ENCODE data around the gene MYLK4.

Gene MYLK4

GRCh38 chr6:2758980-2759379, 8.3 kb upstream of the MYLK4 start:
- no peak for FAIRE-seq
- DNase-seq (ENCODE audit: insufficient read length, low spot score), result no peak

- FAIRE-seq, result no peak
Observed at GRCh38 chr6:2756687-2757224, 6.0 kb upstream of the MYLK4 start.

GRCh38 chr6:2756241-2756640, 5.5 kb upstream of the MYLK4 start:
- FAIRE-seq (no peak), DNase-seq (ENCODE audit: insufficient read length, low spot score) (no peak)

More at GRCh38 chr6:2756687-2757224, 6.0 kb upstream of the MYLK4 start:
- DNase-seq (ENCODE audit: insufficient read length, low spot score), result no peak

- FAIRE-seq (no peak), DNase-seq (ENCODE audit: insufficient read length, low spot score) (no peak)
Observed at GRCh38 chr6:2755456-2755855, 4.7 kb upstream of the MYLK4 start.

GRCh38 chr6:2754911-2755310, 4.2 kb upstream of the MYLK4 start:
- FAIRE-seq, result no peak

GRCh38 chr6:2754393-2754792, 3.7 kb upstream of the MYLK4 start:
- DNase-seq (ENCODE audit: insufficient read length, low spot score), result no peak
- no peak for FAIRE-seq

More at GRCh38 chr6:2754911-2755310, 4.2 kb upstream of the MYLK4 start:
- DNase-seq (ENCODE audit: insufficient read length, low spot score), result no peak

- no peak for DNase-seq (ENCODE audit: insufficient read length, low spot score)
- no peak for FAIRE-seq
Observed at GRCh38 chr6:2753743-2754142, 3.0 kb upstream of the MYLK4 start.

- DNase-seq (ENCODE audit: insufficient read length, low spot score) (no peak), FAIRE-seq (no peak)
Observed at GRCh38 chr6:2753110-2753489, 2.4 kb upstream of the MYLK4 start.

GRCh38 chr6:2752477-2753109, 1.9 kb upstream of the MYLK4 start:
- FAIRE-seq, result no peak
- no peak for DNase-seq (ENCODE audit: insufficient read length, low spot score)

- DNase-seq (ENCODE audit: insufficient read length, low spot score) (no peak), FAIRE-seq (no peak)
Observed at GRCh38 chr6:2751871-2752270, 1.1 kb upstream of the MYLK4 start.

GRCh38 chr6:2749969-2750600, 637 bp downstream of the MYLK4 start:
- FAIRE-seq (no peak), DNase-seq (ENCODE audit: insufficient read length, low spot score) (no peak)

- DNase-seq (ENCODE audit: insufficient read length, low spot score) (no peak), FAIRE-seq (no peak)
Observed at GRCh38 chr6:2748183-2748582, 2.5 kb downstream of the MYLK4 start.

GRCh38 chr6:2746557-2747061, 4.1 kb downstream of the MYLK4 start:
- FAIRE-seq (no peak), DNase-seq (ENCODE audit: insufficient read length, low spot score) (no peak)

GRCh38 chr6:2745246-2745645, 5.5 kb downstream of the MYLK4 start:
- DNase-seq (ENCODE audit: insufficient read length, low spot score), result no peak
- FAIRE-seq, result no peak

- no peak for FAIRE-seq
- DNase-seq (ENCODE audit: insufficient read length, low spot score), result no peak
Observed at GRCh38 chr6:2744778-2745177, 5.9 kb downstream of the MYLK4 start.

- DNase-seq (ENCODE audit: insufficient read length, low spot score) (no peak), FAIRE-seq (no peak)
Observed at GRCh38 chr6:2744209-2744771, 6.4 kb downstream of the MYLK4 start.

GRCh38 chr6:2743280-2744208, 7.2 kb downstream of the MYLK4 start:
- FAIRE-seq (no peak), DNase-seq (ENCODE audit: insufficient read length, low spot score) (no peak)

GRCh38 chr6:2741756-2742155, 9.0 kb downstream of the MYLK4 start:
- FAIRE-seq, result no peak
- no peak for DNase-seq (ENCODE audit: insufficient read length, low spot score)

- FAIRE-seq (no peak), DNase-seq (ENCODE audit: insufficient read length, low spot score) (no peak)
Observed at GRCh38 chr6:2740581-2740980, 10.1 kb downstream of the MYLK4 start.

GRCh38 chr6:2739335-2739734, 11.4 kb downstream of the MYLK4 start:
- FAIRE-seq (no peak), DNase-seq (ENCODE audit: insufficient read length, low spot score) (no peak)

All from GM19239 (cell line).